ENCODE data around the gene MTCL1.

Gene MTCL1

GRCh38 chr18:8865934-8866333, 160.6 kb downstream of the MTCL1 start:
- H3K4me3 ChIP-seq (replicated peaks in 1 of 2; ENCODE audit: low read depth in 2 of 2, low read length in 2 of 2), result no peak overlapping the region
- no peak for TF ChIP-seq CTCF (IDR thresholded peaks at IDR 0.05; ENCODE audit: low read depth, low read length)
- DNase-seq (ENCODE audit: low read depth in 2 of 2), result no peak

GRCh38 chr18:8866679-8867078, 161.3 kb downstream of the MTCL1 start:
- no peak for DNase-seq (ENCODE audit: low read depth in 2 of 2)
- TF ChIP-seq CTCF (IDR thresholded peaks at IDR 0.05; ENCODE audit: low read depth, low read length), result no peak
- H3K4me3 ChIP-seq (replicated peaks in 1 of 2; ENCODE audit: low read depth in 2 of 2, low read length in 2 of 2), result no peak overlapping the region

- no peak for TF ChIP-seq CTCF (IDR thresholded peaks at IDR 0.05; ENCODE audit: low read depth, low read length)
- no peak for DNase-seq (ENCODE audit: low read depth in 2 of 2)
- no peak overlapping the region for H3K4me3 ChIP-seq (replicated peaks in 1 of 2; ENCODE audit: low read depth in 2 of 2, low read length in 2 of 2)
Observed at GRCh38 chr18:8868276-8868675, 162.9 kb downstream of the MTCL1 start.

GRCh38 chr18:8868779-8869415, 163.5 kb downstream of the MTCL1 start:
- TF ChIP-seq CTCF (IDR thresholded peaks at IDR 0.05; ENCODE audit: low read depth, low read length), result no peak
- H3K4me3 ChIP-seq (replicated peaks in 1 of 2; ENCODE audit: low read depth in 2 of 2, low read length in 2 of 2), result no peak overlapping the region
- no peak for DNase-seq (ENCODE audit: low read depth in 2 of 2)

GRCh38 chr18:8869696-8870095, 164.3 kb downstream of the MTCL1 start:
- no peak overlapping the region for H3K4me3 ChIP-seq (replicated peaks in 1 of 2; ENCODE audit: low read depth in 2 of 2, low read length in 2 of 2)
- no peak for DNase-seq (ENCODE audit: low read depth in 2 of 2)
- TF ChIP-seq CTCF (IDR thresholded peaks at IDR 0.05; ENCODE audit: low read depth, low read length), result no peak

GRCh38 chr18:8870528-8870927, 165.2 kb downstream of the MTCL1 start:
- TF ChIP-seq CTCF (IDR thresholded peaks at IDR 0.05; ENCODE audit: low read depth, low read length), result no peak
- no peak for DNase-seq (ENCODE audit: low read depth in 2 of 2)
- no peak overlapping the region for H3K4me3 ChIP-seq (replicated peaks in 1 of 2; ENCODE audit: low read depth in 2 of 2, low read length in 2 of 2)

GRCh38 chr18:8871489-8871888, 166.1 kb downstream of the MTCL1 start:
- DNase-seq (ENCODE audit: low read depth in 2 of 2), result no peak
- H3K4me3 ChIP-seq (replicated peaks in 1 of 2; ENCODE audit: low read depth in 2 of 2, low read length in 2 of 2), result no peak overlapping the region

More at GRCh38 chr18:8871489-8871888, 166.1 kb downstream of the MTCL1 start:
- TF ChIP-seq CTCF (IDR thresholded peaks at IDR 0.05; ENCODE audit: low read depth, low read length), result no peak

Measured in cardiac fibroblast (primary cell).